GM21737 (cell line): ENCODE measurements around the gene TARP.

Experiments
- ATAC-seq: cut with Tn5 transposase; IDR thresholded peaks from one replicate; pipeline ENCODE4 v1.9.1; 2021; ENCODE audit warnings: mild to moderate bottlenecking, moderate library complexity; ENCODE audit not compliant: unreplicated experiment

TARP gene

GRCh38 chr7:38273286-38273995, at the start of gene TARP:
TARP (minus strand) TSS chr7:38273636.
- no peak for ATAC-seq

GRCh38 chr7:38323156-38323555, 49.7 kb upstream of the TARP start:
- no peak for ATAC-seq

- ATAC-seq: no peak
Observed at GRCh38 chr7:38322461-38322860, 49.0 kb upstream of the TARP start.

- ATAC-seq: no peak
Observed at GRCh38 chr7:38321967-38322366, 48.5 kb upstream of the TARP start.

GRCh38 chr7:38321515-38321944, 48.1 kb upstream of the TARP start:
- ATAC-seq: no peak

- no peak for ATAC-seq
Observed at GRCh38 chr7:38321050-38321449, 47.6 kb upstream of the TARP start.

GRCh38 chr7:38319873-38320272, 46.4 kb upstream of the TARP start:
- ATAC-seq: no peak

- ATAC-seq: peak; percentile 65
Observed at GRCh38 chr7:38318803-38319416, 45.5 kb upstream of the TARP start.

GRCh38 chr7:38318241-38318640, 44.8 kb upstream of the TARP start:
- no peak for ATAC-seq

- ATAC-seq: no peak
Observed at GRCh38 chr7:38317515-38317914, 44.1 kb upstream of the TARP start.

- no peak for ATAC-seq
Observed at GRCh38 chr7:38316733-38317360, 43.4 kb upstream of the TARP start.

- ATAC-seq: no peak
Observed at GRCh38 chr7:38315410-38315809, 42.0 kb upstream of the TARP start.

- ATAC-seq: no peak
Observed at GRCh38 chr7:38312821-38313220, 39.4 kb upstream of the TARP start.

GRCh38 chr7:38311329-38311937, 38.0 kb upstream of the TARP start:
- no peak for ATAC-seq

GRCh38 chr7:38310591-38311101, 37.2 kb upstream of the TARP start:
- ATAC-seq: no peak

- no peak for ATAC-seq
Observed at GRCh38 chr7:38309555-38309954, 36.1 kb upstream of the TARP start.

- no peak for ATAC-seq
Observed at GRCh38 chr7:38308140-38308539, 34.7 kb upstream of the TARP start.

- no peak for ATAC-seq
Observed at GRCh38 chr7:38307640-38308039, 34.2 kb upstream of the TARP start.

GRCh38 chr7:38306914-38307313, 33.5 kb upstream of the TARP start:
- ATAC-seq: no peak

GRCh38 chr7:38306171-38306570, 32.7 kb upstream of the TARP start:
- no peak for ATAC-seq

- no peak for ATAC-seq
Observed at GRCh38 chr7:38303866-38304265, 30.4 kb upstream of the TARP start.

- ATAC-seq: no peak
Observed at GRCh38 chr7:38300175-38300574, 26.7 kb upstream of the TARP start.
